ENCODE data around the gene CEP20. TPM values are rescaled to one million over a fixed set of nuclear protein-coding genes. Genes with fewer than 3 reads are reported as not detected.
A peak's percentile ranks its signal among the peaks of the same experiment; 100 is the strongest.
"Not testable (repeated sequence)": the region's sequence is repeated elsewhere in the genome, so short reads cannot be mapped to it uniquely, and the experiment has no call there.

Gene CEP20
- polyA plus RNA-seq, 3 donors: 35.5 to 45.3 (median 37.5) TPM

GRCh38 chr16:15847611-15848175 is 40.7 kb downstream of the CEP20 start:
- peak in 2 of 11 donors; percentile 30 to 48 for DNase-seq (ENCODE audit: extremely low read depth in 1 of 11, low read depth in 9 of 11, low spot score in 4 of 11)

GRCh38 chr16:15846510-15846909 is 41.9 kb downstream of the CEP20 start:
- DNase-seq (ENCODE audit: extremely low read depth in 1 of 11, low read depth in 9 of 11, low spot score in 4 of 11): no peak

GRCh38 chr16:15843635-15844279 is 44.6 kb downstream of the CEP20 start:
- DNase-seq (ENCODE audit: extremely low read depth in 1 of 11, low read depth in 9 of 11, low spot score in 4 of 11): no peak

GRCh38 chr16:15839204-15839603 is 49.2 kb downstream of the CEP20 start:
- DNase-seq (ENCODE audit: extremely low read depth in 1 of 11, low read depth in 9 of 11, low spot score in 4 of 11): not testable (repeated sequence)

GRCh38 chr16:15837761-15838160 is 50.6 kb downstream of the CEP20 start:
- no peak for DNase-seq (ENCODE audit: extremely low read depth in 1 of 11, low read depth in 9 of 11, low spot score in 4 of 11)

GRCh38 chr16:15836965-15837611 is 51.3 kb downstream of the CEP20 start:
- no peak for DNase-seq (ENCODE audit: extremely low read depth in 1 of 11, low read depth in 9 of 11, low spot score in 4 of 11)

GRCh38 chr16:15836074-15836473 is 52.3 kb downstream of the CEP20 start:
- DNase-seq (ENCODE audit: extremely low read depth in 1 of 11, low read depth in 9 of 11, low spot score in 4 of 11): no peak

GRCh38 chr16:15835136-15835878 is 53.1 kb downstream of the CEP20 start:
- no peak for DNase-seq (ENCODE audit: extremely low read depth in 1 of 11, low read depth in 9 of 11, low spot score in 4 of 11)

GRCh38 chr16:15834502-15834901 is 53.9 kb downstream of the CEP20 start:
- no peak for DNase-seq (ENCODE audit: extremely low read depth in 1 of 11, low read depth in 9 of 11, low spot score in 4 of 11)

GRCh38 chr16:15833541-15833940 is 54.9 kb downstream of the CEP20 start:
- DNase-seq (ENCODE audit: extremely low read depth in 1 of 11, low read depth in 9 of 11, low spot score in 4 of 11): no peak

- no peak for DNase-seq (ENCODE audit: extremely low read depth in 1 of 11, low read depth in 9 of 11, low spot score in 4 of 11)
Measured at GRCh38 chr16:15832241-15832640, 56.2 kb downstream of the CEP20 start.

- DNase-seq (ENCODE audit: extremely low read depth in 1 of 11, low read depth in 9 of 11, low spot score in 4 of 11): no peak
Measured at GRCh38 chr16:15830832-15831451, 57.5 kb downstream of the CEP20 start.

- peak in 5 of 11 donors; percentile 28 to 57 (median 49) for DNase-seq (ENCODE audit: extremely low read depth in 1 of 11, low read depth in 9 of 11, low spot score in 4 of 11)
Measured at GRCh38 chr16:15829460-15829859, 58.9 kb downstream of the CEP20 start.

GRCh38 chr16:15827709-15828343 is 60.6 kb downstream of the CEP20 start:
- no peak for DNase-seq (ENCODE audit: extremely low read depth in 1 of 11, low read depth in 9 of 11, low spot score in 4 of 11)

- no peak for DNase-seq (ENCODE audit: extremely low read depth in 1 of 11, low read depth in 9 of 11, low spot score in 4 of 11)
Measured at GRCh38 chr16:15827299-15827698, 61.1 kb downstream of the CEP20 start.

GRCh38 chr16:15825750-15826305 is 62.6 kb downstream of the CEP20 start:
- no peak for DNase-seq (ENCODE audit: extremely low read depth in 1 of 11, low read depth in 9 of 11, low spot score in 4 of 11)

GRCh38 chr16:15822957-15823356 is 65.4 kb downstream of the CEP20 start:
- DNase-seq (ENCODE audit: extremely low read depth in 1 of 11, low read depth in 9 of 11, low spot score in 4 of 11): no peak

GRCh38 chr16:15820837-15821236 is 67.6 kb downstream of the CEP20 start:
- DNase-seq (ENCODE audit: extremely low read depth in 1 of 11, low read depth in 9 of 11, low spot score in 4 of 11): no peak

- DNase-seq (ENCODE audit: extremely low read depth in 1 of 11, low read depth in 9 of 11, low spot score in 4 of 11): no peak
Measured at GRCh38 chr16:15819046-15819445, 69.4 kb downstream of the CEP20 start.

Data from renal cortex interstitium (tissue), 11 donors.